Measurements from ENCODE around the gene MDK. TPM values are rescaled to one million over a fixed set of nuclear protein-coding genes. Genes with fewer than 3 reads are reported as not detected.

MDK gene
- total and polyA plus RNA-seq, 2 donors from 2014 or later, result 26.3 to 38.3 TPM

GRCh38 chr11:46335271-46335670 is 46.2 kb upstream of the MDK start:
- FAIRE-seq (no peak), DNase-seq (no peak)
- no peaks in the 10 kb centered on the region for H3K27me3 ChIP-seq (ENCODE audit: control insufficient read depth, insufficient read depth, low read length)
- intact Hi-C loops (cut with DNase I), result no loop called here
- H3K4me3 ChIP-seq (ENCODE audit: low read length in 3 of 3), result no peak overlapping the region
- no peaks in the 10 kb centered on the region for H3K36me3 ChIP-seq (ENCODE audit: control insufficient read depth in 2 of 3, insufficient read depth in 3 of 3, low read length in 3 of 3)
- peaks cover 0 to 34% (median 1%) of the 10 kb centered on the region in 3 donors for H3K4me1 ChIP-seq (ENCODE audit: control insufficient read depth in 2 of 3, insufficient read depth in 2 of 3, low read depth in 1 of 3, low read length in 3 of 3)
- H3K9me3 ChIP-seq (ENCODE audit: control insufficient read depth in 2 of 3, insufficient read depth in 1 of 3, low read length in 3 of 3), result no peaks in the 10 kb centered on the region
- no peak for TF ChIP-seq CTCF (IDR thresholded peaks at IDR 0.05; ENCODE audit: borderline replicate concordance, extremely low read depth, insufficient read depth)
- no peak overlapping the region for H3K27ac ChIP-seq (ENCODE audit: low read depth in 2 of 2, low read length in 2 of 2)
- no peak overlapping the region for H3K9ac ChIP-seq (ENCODE audit: low read length in 3 of 3)

DNA sequence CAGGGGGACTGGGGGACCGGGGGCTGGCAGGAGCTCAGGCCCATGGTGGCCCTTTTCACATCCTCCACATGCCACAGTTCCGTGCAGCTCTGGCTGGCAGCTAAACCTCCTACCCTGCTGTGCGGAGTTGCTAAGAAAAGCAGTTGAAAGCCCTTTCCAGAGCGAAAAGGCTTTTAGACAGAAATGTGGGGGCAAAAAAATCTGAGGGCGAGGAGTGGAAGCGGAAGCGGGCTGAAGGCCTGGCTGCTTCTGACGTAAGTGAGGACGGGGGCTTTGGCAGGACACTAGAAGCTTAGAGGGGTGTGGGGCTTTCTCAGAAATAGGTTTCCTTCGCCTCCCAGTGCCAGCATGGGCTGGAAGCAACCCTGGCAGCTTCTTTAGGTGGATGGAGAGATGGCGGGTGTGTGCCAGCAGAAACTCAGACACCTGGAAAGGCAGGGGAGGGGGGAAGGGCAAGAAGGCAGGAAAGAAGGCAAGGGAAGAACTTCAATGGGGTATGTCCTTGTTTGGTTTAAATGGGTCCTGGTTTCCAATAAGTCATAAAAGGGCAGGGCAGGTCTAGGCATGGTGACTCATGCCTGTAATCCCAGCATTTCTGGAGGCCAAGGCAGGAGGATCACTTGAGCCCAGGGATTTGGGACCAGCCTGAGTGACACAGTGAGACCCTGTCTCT is 45.4 kb upstream of the MDK start:
- H3K9ac ChIP-seq (ENCODE audit: low read length in 3 of 3), result no peak overlapping the region
- H3K36me3 ChIP-seq (ENCODE audit: control insufficient read depth in 2 of 3, insufficient read depth in 3 of 3, low read length in 3 of 3), result no peaks in the 10 kb centered on the region
- H3K4me3 ChIP-seq (ENCODE audit: low read length in 3 of 3), result no peak overlapping the region
- no peak for FAIRE-seq
- no peak for DNase-seq
- H3K27ac ChIP-seq (ENCODE audit: low read depth in 2 of 2, low read length in 2 of 2), result no peak overlapping the region
- H3K4me1 ChIP-seq (ENCODE audit: control insufficient read depth in 2 of 3, insufficient read depth in 2 of 3, low read depth in 1 of 3, low read length in 3 of 3), result peaks cover 0 to 32% (median 0%) of the 10 kb centered on the region in 3 donors
- no peak for TF ChIP-seq CTCF (IDR thresholded peaks at IDR 0.05; ENCODE audit: borderline replicate concordance, extremely low read depth, insufficient read depth)
- H3K9me3 ChIP-seq (ENCODE audit: control insufficient read depth in 2 of 3, insufficient read depth in 1 of 3, low read length in 3 of 3), result no peaks in the 10 kb centered on the region
- intact Hi-C loops (cut with DNase I), result no loop called here
- no peaks in the 10 kb centered on the region for H3K27me3 ChIP-seq (ENCODE audit: control insufficient read depth, insufficient read depth, low read length)

- H3K27ac ChIP-seq (ENCODE audit: low read depth in 2 of 2, low read length in 2 of 2), result no peak overlapping the region
- H3K9ac ChIP-seq (ENCODE audit: low read length in 3 of 3), result no peak overlapping the region
- no peaks in the 10 kb centered on the region for H3K36me3 ChIP-seq (ENCODE audit: control insufficient read depth in 2 of 3, insufficient read depth in 3 of 3, low read length in 3 of 3)
- DNase-seq (no peak), FAIRE-seq (no peak)
- peaks cover 0 to 30% (median 0%) of the 10 kb centered on the region in 3 donors for H3K4me1 ChIP-seq (ENCODE audit: control insufficient read depth in 2 of 3, insufficient read depth in 2 of 3, low read depth in 1 of 3, low read length in 3 of 3)
- no peaks in the 10 kb centered on the region for H3K9me3 ChIP-seq (ENCODE audit: control insufficient read depth in 2 of 3, insufficient read depth in 1 of 3, low read length in 3 of 3)
- TF ChIP-seq CTCF (IDR thresholded peaks at IDR 0.05; ENCODE audit: borderline replicate concordance, extremely low read depth, insufficient read depth), result no peak
- H3K27me3 ChIP-seq (ENCODE audit: control insufficient read depth, insufficient read depth, low read length), result no peaks in the 10 kb centered on the region
- intact Hi-C loops (cut with DNase I), result no loop called here
- no peak overlapping the region for H3K4me3 ChIP-seq (ENCODE audit: low read length in 3 of 3)
These were observed 44.8 kb upstream of the MDK start for GRCh38 chr11:46336563-46337180.

Data from kidney (tissue), 14 donors.